A549 (cell line): Measurements from ENCODE around the gene LGALS7. TPM values are rescaled to one million over a fixed set of nuclear protein-coding genes. Genes with fewer than 3 reads are reported as not detected.

Experiments used
- ATAC-seq, 2 experiments: fragments of 200-7000 bp in 1 of 2; fragments of >200 bp in 1 of 2; cut with Nextera tagmentation in 1 of 2; cut with Tn5 transposase in 1 of 2; 3 replicates each; pipeline versions ENCODE4 v1.8.0 to v1.9.1; 2018 to 2020; ENCODE audit warnings: mild to moderate bottlenecking in 1 of 2, moderate library complexity in 1 of 2
- CTCF ChIA-PET: fragments of 300-600 bp; sonication (Branson Sonifier 250); formaldehyde crosslinking; extraction: SDS; loops from one replicate; lab custom pipeline; 2021; ENCODE audit warnings: antibody characterized with exemption, inconsistent platforms; lab: Yijun Ruan, JAX
- POLR2A ChIA-PET: fragments of 350-600 bp; formaldehyde crosslinking; extraction: SDS; loops from one replicate; lab custom pipeline; 2021; ENCODE audit warnings: antibody characterized with exemption, inconsistent platforms; lab: Yijun Ruan, JAX
- DNase-seq, 2 experiments: peaks; one replicate each; pipeline versions ENCODE4 v3.0.0 to v3.0.0-alpha.2; 2011 to 2016; ENCODE audit warnings: low read depth in 1 of 2, low spot score in 1 of 2
- FAIRE-seq: peaks from 2 replicates; lab custom pipeline; 2011; peaks lifted over from hg19 to GRCh38; lab: Jason Lieb, UNC
- H3K27ac ChIP-seq, 2 experiments: fragments of >200 bp; sonication (Bioruptor Twin); formaldehyde crosslinking; 3 replicates each; pipeline ENCODE4 v1.5.1; 2016 to 2017
- H3K4me1 ChIP-seq: fragments of >200 bp; sonication (Bioruptor Twin); formaldehyde crosslinking; 3 replicates; pipeline ENCODE4 v1.6.1; 2016
- H3K4me2 ChIP-seq: fragments of >200 bp; sonication (Bioruptor Twin); formaldehyde crosslinking; 3 replicates; pipeline ENCODE4 v1.6.1; 2016
- H3K4me3 ChIP-seq: fragments of >200 bp; sonication (Bioruptor Twin); formaldehyde crosslinking; 3 replicates; pipeline ENCODE4 v1.5.1; 2016
- H3K9me3 ChIP-seq: fragments of >200 bp; sonication (Bioruptor Twin); formaldehyde crosslinking; 3 replicates; pipeline ENCODE4 v1.6.1; 2016
- CBX8 ChIP-seq: fragments of 200-600 bp; sonication (generic); IDR thresholded peaks from 2 replicates; pipeline ENCODE4 v1.6.1; 2016
- CTCF ChIP-seq: fragments of >200 bp; sonication (Bioruptor Twin); formaldehyde crosslinking; IDR thresholded peaks from 3 replicates; pipeline ENCODE4 v1.5.1; 2016
- ELK1 ChIP-seq: fragments of 150-350 bp; IDR thresholded peaks from 2 replicates; pipeline ENCODE4 v1.6.1; 2014; ENCODE audit warnings: low read depth, mild to moderate bottlenecking, low read length
- HDAC2 ChIP-seq: fragments of 200-600 bp; sonication (generic); IDR thresholded peaks from 2 replicates; pipeline ENCODE4 v1.6.1; 2016
- HMGXB4 ChIP-seq: fragments of 250-450 bp; sonication (Bioruptor Pico); IDR thresholded peaks from 2 replicates; pipeline ENCODE4 v1.5.0; 2021; ENCODE audit warnings: mild to moderate bottlenecking, moderate library complexity, borderline replicate concordance
- JUNB ChIP-seq: fragments of >200 bp; sonication (Bioruptor Twin); formaldehyde crosslinking; IDR thresholded peaks from 2 replicates; pipeline ENCODE4 v1.6.1; 2016
- MAX ChIP-seq: IDR thresholded peaks from 2 replicates; pipeline ENCODE4 v1.6.1; 2012
- MYC ChIP-seq: IDR thresholded peaks from 2 replicates; pipeline ENCODE4 v1.6.1; 2012; ENCODE audit warnings: mild to moderate bottlenecking, inconsistent platforms, low read length, improper control_type of control experiment, borderline replicate concordance
- NFE2L2 ChIP-seq: fragments of 150-350 bp; conservative IDR thresholded peaks from 2 replicates; pipeline ENCODE4 v1.6.1; 2014; ENCODE audit warnings: low read length
- TFCP2L1 ChIP-seq: fragments of 250-450 bp; sonication (Bioruptor Pico); IDR thresholded peaks from 2 replicates; pipeline ENCODE4 v1.5.0; 2021; ENCODE audit warnings: mild to moderate bottlenecking
- TP53 ChIP-seq: fragments of 250-450 bp; sonication (Bioruptor Pico); IDR thresholded peaks from 2 replicates; pipeline ENCODE4 v1.5.0; 2021; ENCODE audit warnings: mild to moderate bottlenecking, moderate library complexity
- ZNF302 ChIP-seq: fragments of 250-450 bp; sonication (Bioruptor Pico); IDR thresholded peaks from 2 replicates; pipeline ENCODE4 v1.9.0; 2021; ENCODE audit warnings: inconsistent platforms, mild to moderate bottlenecking, moderate library complexity
- WGBS: methylation state at CpG from one replicate; pipeline ENCODE4 v1.1.6; 2017; ENCODE audit errors: missing lambda C conversion rate; 5-methylcytosine and 5-hydroxymethylcytosine counted together
- polyA plus RNA-seq, 4 experiments: library from polyadenylated mRNA; depleted of rRNA in 3 of 4; stranded (reverse); fragments of >200 nt; fragmentation: RNase III in 1 of 4; extraction: RNeasy Plus Mini Kit Qiagen cat#74134 plus additional on column Dnase treatment in 1 of 4; gene quantifications; 2 replicates in 3 of 4; 3 replicates in 1 of 4; pipeline ENCODE4 v1.2.3, GENCODE V29; 2011 to 2017
- small RNA-seq, 6 experiments: library from RNA; depleted of rRNA; stranded (forward); fragments of <200 nt; gene quantifications; one replicate each; pipeline ENCODE3, GENCODE V24; 2012

The LGALS7 gene
- polyA plus RNA-seq, 2 of the 4 experiments (the other 2 are of a cell fraction): not detected

- no peak for TF ChIP-seq HDAC2
- no peak for TF ChIP-seq ZNF302
- no peak for TF ChIP-seq CBX8
- TF ChIP-seq MYC: no peak
- 0 out of 2 replicates have a peak, but pooled peaks have one; percentile 11 for TF ChIP-seq TFCP2L1 (CRISPR knock-in tag)
- no peak for TF ChIP-seq NFE2L2
These were observed 50.2 kb downstream of the LGALS7 start (continued) for GRCh38 chr19:38722947-38723605.

GRCh38 chr19:38721979-38722773 is 51.1 kb downstream of the LGALS7 start:
- POLR2A ChIA-PET: interaction anchor here (1.6 kb wide), 1 partner anchor 12 kb away, joined by 4 read pairs; no protein-coding TSS in a partner anchor
- no peak for FAIRE-seq
- Histone ChIP-seq H3K4me1 (peaks cover 43% of the 10 kb centered on the region), H3K4me2 (no peak overlapping the region), H3K9me3 (no peaks in the 10 kb centered on the region), H3K4me3 (no peak overlapping the region), H3K27ac (peak overlapping the region in 1 of 2 experiments; percentile 55; a peak in 3 of 6 replicates)
- TF ChIP-seq CTCF (no peak), TP53 (CRISPR knock-in tag) (0 out of 2 replicates have a peak, but pooled peaks have one; percentile 32)
- CTCF ChIA-PET: interaction anchor here (0.5 to 38.0 kb wide), 14 partner anchors 9 to 319 kb away, joined by 3 to 764 read pairs (median 3); partner anchors contain the start of genes FAM98C, MRPS12 and SARS2
- no peak for DNase-seq
- WGBS: 67% methylated on average over 16 of the region's 17 CpGs
- ATAC-seq: peak in 1 of 2 experiments; percentile 1; a peak in 1 of 6 replicates

GRCh38 chr19:38721496-38721895 is 51.8 kb downstream of the LGALS7 start:
- TF ChIP-seq HMGXB4 (CRISPR knock-in tag): no peak
- no peak for TF ChIP-seq JUNB
- TF ChIP-seq MAX: 0 out of 2 replicates have a peak, but pooled peaks have one; percentile 18
- TF ChIP-seq ELK1: no peak
- no peaks in the 10 kb centered on the region for H3K9me3 ChIP-seq
- 91% methylated on average over 20 of the region's 20 CpGs for WGBS
- H3K4me1 ChIP-seq: peaks cover 41% of the 10 kb centered on the region
- no peak for ATAC-seq
- no peak for DNase-seq
- peak overlapping the region in 1 of 2 experiments; percentile 55; a peak in 3 of 6 replicates for H3K27ac ChIP-seq
- ChIA-PET POLR2A (no interaction called here), CTCF (interaction anchor here (0.5 to 38.0 kb wide), 9 partner anchors 10 to 319 kb away, joined by 3 to 764 read pairs (median 3); partner anchors contain the start of gene FAM98C)
- H3K4me3 ChIP-seq: no peak overlapping the region
- FAIRE-seq: no peak
- no peak overlapping the region for H3K4me2 ChIP-seq

Small RNA genes within 50 kb of the gene (small RNA-seq; reads per million reads assigned to genes)
- gene RNU6-140P: 0 to 12.2 (median 0) reads per million in 6 experiments

Other genes with a start within 250 kb of the LGALS7 start
- 0.78 and 1.2 TPM in 2 replicates for gene MAP4K1, start 155.6 kb downstream of the LGALS7 start, polyA plus RNA-seq (2011; rRNA removed)
- 1.3 to 2.6 TPM (median 2.1 TPM) in 3 replicates for gene MAP4K1, start 155.6 kb downstream of the LGALS7 start, polyA plus RNA-seq (2017; fragmentation: RNase III; extraction: RNeasy Plus Mini Kit Qiagen cat#74134 plus additional on column Dnase treatment)
- 419 and 491 TPM in 2 replicates for gene EIF3K, start 154.3 kb downstream of the LGALS7 start, polyA plus RNA-seq (2011; rRNA removed)
- gene EIF3K, start 154.3 kb downstream of the LGALS7 start, polyA plus RNA-seq (2017; fragmentation: RNase III; extraction: RNeasy Plus Mini Kit Qiagen cat#74134 plus additional on column Dnase treatment): 910 to 1,057 TPM (median 937 TPM) in 3 replicates
- 605 and 614 TPM in 2 replicates for gene ACTN4, start 125.9 kb downstream of the LGALS7 start, polyA plus RNA-seq (2011; rRNA removed)
- gene ACTN4, start 125.9 kb downstream of the LGALS7 start, polyA plus RNA-seq (2017; fragmentation: RNase III; extraction: RNeasy Plus Mini Kit Qiagen cat#74134 plus additional on column Dnase treatment): 967 to 1,087 TPM (median 1,011 TPM) in 3 replicates
- gene CAPN12, start 29.0 kb downstream of the LGALS7 start, polyA plus RNA-seq (2011; rRNA removed): 10.0 and 12.3 TPM in 2 replicates
- gene CAPN12, start 29.0 kb downstream of the LGALS7 start, polyA plus RNA-seq (2017; fragmentation: RNase III; extraction: RNeasy Plus Mini Kit Qiagen cat#74134 plus additional on column Dnase treatment): 8.6 to 11.7 TPM (median 11.0 TPM) in 3 replicates
- gene LGALS7B, start 15.7 kb upstream of the LGALS7 start, polyA plus RNA-seq (2011; rRNA removed): 0.27 TPM in 1 of 2 replicates, not detected in the other
- gene LGALS7B, start 15.7 kb upstream of the LGALS7 start, polyA plus RNA-seq (2017; fragmentation: RNase III; extraction: RNeasy Plus Mini Kit Qiagen cat#74134 plus additional on column Dnase treatment): not detected in 3 replicates
- 2.5 and 3.3 TPM in 2 replicates for gene LGALS4, start 39.4 kb upstream of the LGALS7 start, polyA plus RNA-seq (2011; rRNA removed)
- 0.38 to 0.94 TPM (median 0.84 TPM) in 3 replicates for gene LGALS4, start 39.4 kb upstream of the LGALS7 start, polyA plus RNA-seq (2017; fragmentation: RNase III; extraction: RNeasy Plus Mini Kit Qiagen cat#74134 plus additional on column Dnase treatment)
- gene ECH1, start 58.3 kb upstream of the LGALS7 start, polyA plus RNA-seq (2011; rRNA removed): 383 and 431 TPM in 2 replicates
- 393 to 394 TPM (median 394 TPM) in 3 replicates for gene ECH1, start 58.3 kb upstream of the LGALS7 start, polyA plus RNA-seq (2017; fragmentation: RNase III; extraction: RNeasy Plus Mini Kit Qiagen cat#74134 plus additional on column Dnase treatment)
- gene HNRNPL, start 76.5 kb upstream of the LGALS7 start, polyA plus RNA-seq (2011; rRNA removed): 440 and 487 TPM in 2 replicates
- 372 to 383 TPM (median 380 TPM) in 3 replicates for gene HNRNPL, start 76.5 kb upstream of the LGALS7 start, polyA plus RNA-seq (2017; fragmentation: RNase III; extraction: RNeasy Plus Mini Kit Qiagen cat#74134 plus additional on column Dnase treatment)
- gene RINL, start 104.8 kb upstream of the LGALS7 start, polyA plus RNA-seq (2011; rRNA removed): 6.3 and 6.6 TPM in 2 replicates
- 2.9 to 3.5 TPM (median 3.1 TPM) in 3 replicates for gene RINL, start 104.8 kb upstream of the LGALS7 start, polyA plus RNA-seq (2017; fragmentation: RNase III; extraction: RNeasy Plus Mini Kit Qiagen cat#74134 plus additional on column Dnase treatment)
- gene SIRT2, start 126.1 kb upstream of the LGALS7 start, polyA plus RNA-seq (2011; rRNA removed): 28.6 and 31.5 TPM in 2 replicates
- gene SIRT2, start 126.1 kb upstream of the LGALS7 start, polyA plus RNA-seq (2017; fragmentation: RNase III; extraction: RNeasy Plus Mini Kit Qiagen cat#74134 plus additional on column Dnase treatment): 28.3 to 30.4 TPM (median 30.4 TPM) in 3 replicates
- 25.6 and 35.0 TPM in 2 replicates for gene NFKBIB, start 126.5 kb upstream of the LGALS7 start, polyA plus RNA-seq (2011; rRNA removed)
- gene NFKBIB, start 126.5 kb upstream of the LGALS7 start, polyA plus RNA-seq (2017; fragmentation: RNase III; extraction: RNeasy Plus Mini Kit Qiagen cat#74134 plus additional on column Dnase treatment): 56.4 to 61.7 TPM (median 59.5 TPM) in 3 replicates
- gene CCER2, start 138.7 kb upstream of the LGALS7 start, polyA plus RNA-seq (2011; rRNA removed): 0.40 and 0.68 TPM in 2 replicates
- 1.1 to 1.9 TPM (median 1.5 TPM) in 3 replicates for gene CCER2, start 138.7 kb upstream of the LGALS7 start, polyA plus RNA-seq (2017; fragmentation: RNase III; extraction: RNeasy Plus Mini Kit Qiagen cat#74134 plus additional on column Dnase treatment)
- 46.1 and 46.7 TPM in 2 replicates for gene SARS2, start 157.2 kb upstream of the LGALS7 start, polyA plus RNA-seq (2011; rRNA removed)
- 81.8 to 98.0 TPM (median 93.4 TPM) in 3 replicates for gene SARS2, start 157.2 kb upstream of the LGALS7 start, polyA plus RNA-seq (2017; fragmentation: RNase III; extraction: RNeasy Plus Mini Kit Qiagen cat#74134 plus additional on column Dnase treatment)
- 92.8 and 104 TPM in 2 replicates for gene MRPS12, start 157.4 kb upstream of the LGALS7 start, polyA plus RNA-seq (2011; rRNA removed)
- 198 to 217 TPM (median 213 TPM) in 3 replicates for gene MRPS12, start 157.4 kb upstream of the LGALS7 start, polyA plus RNA-seq (2017; fragmentation: RNase III; extraction: RNeasy Plus Mini Kit Qiagen cat#74134 plus additional on column Dnase treatment)
- gene FBXO17, start 202.2 kb upstream of the LGALS7 start, polyA plus RNA-seq (2011; rRNA removed): 68.1 and 73.1 TPM in 2 replicates
- gene FBXO17, start 202.2 kb upstream of the LGALS7 start, polyA plus RNA-seq (2017; fragmentation: RNase III; extraction: RNeasy Plus Mini Kit Qiagen cat#74134 plus additional on column Dnase treatment): 98.5 to 112 TPM (median 111 TPM) in 3 replicates